ENCODE results near the gene DENND1A.
"Not testable (repeated sequence)": the region's sequence is repeated elsewhere in the genome, so short reads cannot be mapped to it uniquely, and the experiment has no call there.

Gene DENND1A

DNA sequence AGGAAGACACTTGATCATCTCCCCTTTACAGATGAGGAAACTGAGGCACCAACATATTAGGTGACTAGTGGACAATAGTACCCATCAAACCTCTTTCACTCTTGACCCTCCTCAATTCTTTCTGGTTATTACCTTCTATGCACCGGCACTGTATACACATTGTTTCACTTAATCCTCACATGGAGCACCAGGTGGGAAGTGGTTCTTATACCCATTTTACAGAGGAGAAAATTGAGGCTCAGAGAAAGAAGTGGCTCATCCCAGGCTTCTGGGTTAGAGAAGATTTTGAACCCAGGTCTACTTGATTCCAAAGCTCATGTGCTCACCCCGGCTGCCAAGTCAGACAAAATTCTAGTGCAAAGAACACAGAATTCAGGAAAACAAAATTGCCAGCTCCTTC, 17.4 kb upstream of the DENND1A start:
- no peak for DNase-seq

DNA sequence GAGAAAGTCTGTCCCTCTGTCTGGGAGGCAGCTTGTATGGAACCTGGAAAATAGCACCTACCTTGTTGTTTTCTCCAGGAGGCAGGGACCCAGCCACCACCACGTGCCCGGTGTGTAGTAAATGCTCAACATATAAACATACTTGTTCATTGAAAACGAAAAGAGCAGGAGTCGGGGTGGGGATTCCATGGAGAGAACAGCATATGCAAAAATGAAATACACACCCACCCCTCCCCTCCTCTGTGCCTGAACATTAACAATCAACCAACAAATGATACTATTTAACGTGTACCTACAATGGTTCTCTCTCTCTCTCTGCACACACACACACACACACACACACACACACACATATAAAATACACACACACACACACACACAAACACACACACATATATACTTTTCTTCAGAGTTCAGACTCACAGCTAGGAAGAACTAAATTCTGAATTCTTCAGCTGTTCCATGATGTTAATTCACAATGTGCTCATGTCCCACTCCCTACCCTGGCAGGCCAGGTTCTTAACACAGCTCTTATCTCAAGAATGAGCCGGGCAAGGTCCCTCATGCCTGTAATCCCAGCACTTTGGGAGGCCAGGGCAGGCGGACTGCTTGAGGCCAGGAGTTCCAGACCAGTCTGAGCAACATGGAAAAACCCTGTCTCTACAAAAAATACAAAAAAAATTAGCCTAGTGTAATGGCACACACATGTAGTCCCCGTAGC, 16.3 kb upstream of the DENND1A start:
- no peak for DNase-seq

DNA sequence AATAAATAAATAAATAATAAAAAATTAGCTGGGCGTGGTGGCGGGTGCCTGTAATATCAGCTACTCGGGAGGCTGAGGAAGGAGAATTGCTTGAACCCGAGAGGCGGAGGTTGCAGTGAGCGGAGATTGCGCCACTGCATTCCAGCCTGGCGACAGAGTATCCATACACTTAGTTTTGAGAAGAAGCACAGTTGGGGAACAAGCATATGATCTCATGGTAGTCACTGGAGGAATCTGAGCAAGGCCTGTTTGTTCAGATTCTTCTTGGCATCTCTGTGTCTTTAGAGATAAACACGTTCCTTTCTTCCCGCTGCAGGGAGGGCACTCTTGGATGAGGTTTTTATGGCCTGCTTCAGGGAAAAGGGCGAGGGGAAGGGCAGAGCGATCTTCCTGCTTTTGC, 15.6 kb upstream of the DENND1A start:
- no peak for DNase-seq

DNA sequence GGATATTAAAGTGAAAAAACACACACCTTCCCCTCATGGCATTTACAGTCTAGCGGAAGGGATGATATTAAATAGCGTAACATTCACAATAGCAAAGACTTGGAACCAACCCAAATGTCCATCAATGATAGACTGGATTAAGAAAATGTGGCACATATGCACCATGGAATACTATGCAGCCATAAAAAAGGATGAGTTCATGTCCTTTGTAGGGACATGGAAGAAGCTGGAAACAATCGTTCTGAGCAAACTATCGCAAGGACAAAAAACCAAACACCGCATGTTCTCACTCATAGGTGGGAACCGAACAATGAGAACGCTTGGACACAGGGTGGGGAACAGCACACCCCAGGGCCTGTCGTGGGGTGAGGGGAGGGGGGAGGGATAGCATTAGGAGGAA, 14.5 kb upstream of the DENND1A start:
- not testable (repeated sequence) for DNase-seq

DNA sequence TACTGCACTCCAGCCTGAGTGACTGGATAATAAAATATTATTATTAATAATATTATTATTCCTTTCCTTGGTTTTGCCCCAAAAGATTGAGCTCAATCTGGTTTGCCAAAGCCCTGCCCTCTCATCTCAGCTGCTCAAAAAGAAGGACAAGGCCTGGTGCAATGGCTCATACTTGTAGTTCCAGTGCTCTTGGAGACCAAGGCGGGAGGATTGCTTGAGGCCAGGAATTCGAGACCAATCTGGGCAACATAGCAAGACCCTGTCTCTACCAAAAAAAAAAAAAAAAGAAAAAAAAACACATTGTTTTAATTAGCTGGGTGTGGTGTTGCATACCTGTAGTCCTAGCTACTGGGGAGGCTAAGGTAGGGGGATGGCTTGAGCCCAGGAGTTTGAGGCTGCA, 13.7 kb upstream of the DENND1A start:
- no peak for DNase-seq

DNA sequence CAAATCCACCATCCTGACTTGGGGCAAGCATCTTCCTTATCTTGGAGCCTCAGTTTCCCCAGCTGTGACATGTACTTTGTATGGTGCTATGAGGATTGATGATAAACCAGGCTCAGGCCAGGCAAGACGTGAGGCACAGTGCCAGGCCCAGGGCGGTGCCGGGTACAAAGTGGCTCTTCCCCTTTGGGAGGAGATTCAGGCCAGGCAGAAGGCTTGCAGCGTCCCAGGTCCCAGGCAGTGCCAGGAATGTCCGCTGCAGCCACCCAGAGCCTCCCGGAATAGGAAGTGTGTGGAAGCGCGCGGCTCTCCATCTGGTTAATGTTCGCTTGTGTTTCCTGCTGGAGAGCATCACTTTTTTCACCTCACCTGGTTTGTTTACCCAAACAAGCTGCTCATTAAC, 12.6 kb upstream of the DENND1A start:
- no peak for DNase-seq

DNA sequence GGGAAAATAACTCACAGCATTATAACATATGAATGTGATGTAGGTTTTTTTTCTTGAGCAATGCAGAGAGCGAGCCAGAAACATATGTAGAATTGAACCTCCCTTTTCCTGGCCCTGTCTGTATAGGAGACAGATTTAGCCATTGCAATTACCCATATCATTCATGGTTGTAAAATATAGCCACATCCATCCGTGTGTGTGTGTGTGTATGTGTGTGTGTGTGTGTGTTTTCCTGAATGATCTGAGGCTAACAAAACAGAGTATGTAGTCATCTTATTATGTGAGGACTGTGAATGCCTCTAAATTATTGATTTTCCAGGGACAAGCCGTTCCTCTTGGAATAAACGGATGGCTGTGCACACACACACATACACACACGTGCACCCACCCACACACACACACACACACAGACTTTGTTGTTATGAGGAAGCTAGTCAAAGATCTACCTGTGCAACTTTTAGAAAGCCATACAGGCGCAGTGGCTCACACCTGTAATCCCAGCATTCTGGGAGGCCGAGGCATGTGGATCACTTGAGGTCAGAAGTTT, 11.7 kb upstream of the DENND1A start:
- DNase-seq: no peak

DNA sequence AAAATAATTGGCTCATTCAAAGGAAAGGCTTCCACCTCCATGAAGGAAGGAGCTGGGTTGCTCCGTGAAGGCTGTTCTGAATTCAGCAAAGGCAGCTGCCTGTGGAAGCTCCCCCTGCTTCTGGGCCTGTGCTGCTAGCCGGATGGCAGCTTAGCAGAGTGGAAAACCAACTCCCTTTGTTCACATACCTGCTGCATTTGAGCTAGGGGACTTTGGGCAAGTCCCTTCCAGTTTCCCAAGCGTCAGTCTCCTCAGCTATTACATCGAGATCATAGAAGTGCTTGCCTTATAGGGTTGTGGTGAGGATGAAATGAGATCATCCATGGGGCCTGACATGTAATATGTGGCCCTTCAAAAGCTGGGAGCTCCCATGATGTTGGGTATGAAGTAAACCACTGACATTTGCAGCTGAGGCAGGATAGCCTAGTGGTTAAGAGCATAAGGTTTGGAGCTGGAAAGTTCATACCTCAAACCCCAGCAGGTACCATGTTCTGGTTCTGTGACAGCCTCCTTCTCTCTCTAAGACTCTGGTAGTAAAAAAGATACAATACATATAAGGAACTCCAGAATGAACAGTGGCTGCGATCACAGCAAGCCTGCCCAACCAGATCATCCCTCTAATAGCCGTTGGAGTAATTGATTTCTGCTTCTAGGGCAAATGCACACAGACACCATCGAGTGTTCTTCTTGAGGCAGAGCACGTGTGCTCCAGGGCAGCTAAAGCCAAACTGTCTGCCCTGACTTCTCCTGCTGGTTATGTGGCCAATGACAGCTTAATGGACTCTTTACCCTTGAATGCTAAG, 11.0 kb upstream of the DENND1A start:
- DNase-seq: no peak

DNA sequence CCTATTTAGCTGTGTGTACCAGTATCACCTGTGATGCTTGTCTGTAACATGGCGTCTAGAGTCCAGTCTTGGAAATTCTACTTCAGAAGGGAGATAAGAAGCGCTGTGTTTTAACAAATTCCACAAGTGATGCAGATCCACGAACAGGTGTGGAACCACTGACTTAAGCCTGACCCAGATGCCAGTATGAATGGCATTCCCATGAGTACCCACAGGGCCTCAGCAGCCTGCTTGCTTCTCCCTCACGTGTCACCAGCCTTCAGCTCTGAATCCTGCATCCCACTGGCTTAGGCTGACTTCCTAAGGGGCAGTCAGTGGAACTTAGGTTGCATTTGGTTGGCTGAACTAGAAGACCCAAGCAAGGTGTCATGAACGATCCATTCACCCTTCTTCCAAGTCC, 8.5 kb upstream of the DENND1A start:
- no peak for DNase-seq

DNA sequence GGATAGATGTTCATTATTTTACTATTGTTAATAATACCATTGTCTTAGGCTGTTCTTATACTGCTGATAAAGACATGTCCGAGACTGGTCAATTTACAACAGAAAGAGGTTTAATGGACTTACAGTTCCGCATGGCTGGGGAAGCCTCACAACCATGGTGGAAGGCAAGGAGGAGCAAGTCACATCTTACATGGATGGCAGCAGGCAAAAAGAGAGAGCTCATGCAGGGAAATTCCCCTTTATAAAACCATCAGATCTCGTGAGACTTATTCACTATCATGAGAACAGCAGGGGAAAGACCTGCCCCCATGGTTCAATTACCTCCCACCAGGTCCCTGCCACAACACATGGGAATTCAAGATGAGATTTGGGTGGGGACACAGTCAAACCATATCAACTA, 6.6 kb upstream of the DENND1A start:
- not testable (repeated sequence) for DNase-seq

DNA sequence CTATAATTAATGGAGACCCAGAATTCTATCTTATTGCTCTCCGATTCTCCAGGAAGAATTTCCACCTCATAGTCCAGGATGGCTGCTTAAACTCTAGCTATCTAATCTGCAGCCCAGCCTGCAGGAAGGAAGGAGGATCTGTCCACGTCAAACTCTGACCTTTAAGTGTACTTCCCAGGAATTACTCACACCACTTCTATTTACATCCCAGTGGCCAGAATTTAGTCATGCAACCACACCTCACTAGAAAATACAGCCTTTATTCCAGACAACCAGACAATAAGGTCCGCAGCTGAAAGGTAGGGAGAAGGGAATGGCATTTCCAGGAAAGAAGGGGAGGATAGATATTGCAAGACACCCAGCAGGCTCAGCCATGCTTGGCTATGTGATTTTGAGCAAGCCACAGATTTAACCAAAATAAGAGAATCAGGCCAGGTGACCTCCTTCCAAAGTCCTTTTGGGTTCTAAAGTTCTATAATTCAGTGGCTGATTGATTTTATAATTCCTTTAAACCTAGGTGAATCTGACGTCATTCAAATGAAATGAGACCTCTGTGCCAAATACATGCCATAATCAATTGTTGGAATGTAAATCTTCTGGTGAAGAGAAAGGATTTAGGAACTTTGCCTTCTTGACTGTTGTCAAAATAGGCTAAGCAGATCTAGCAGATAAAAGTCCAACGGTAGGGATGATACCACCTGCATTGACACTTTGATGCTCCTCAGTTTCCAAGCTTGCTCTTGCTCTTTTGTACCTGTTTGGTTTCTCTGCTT, 3.7 kb upstream of the DENND1A start:
- no peak for DNase-seq

DNA sequence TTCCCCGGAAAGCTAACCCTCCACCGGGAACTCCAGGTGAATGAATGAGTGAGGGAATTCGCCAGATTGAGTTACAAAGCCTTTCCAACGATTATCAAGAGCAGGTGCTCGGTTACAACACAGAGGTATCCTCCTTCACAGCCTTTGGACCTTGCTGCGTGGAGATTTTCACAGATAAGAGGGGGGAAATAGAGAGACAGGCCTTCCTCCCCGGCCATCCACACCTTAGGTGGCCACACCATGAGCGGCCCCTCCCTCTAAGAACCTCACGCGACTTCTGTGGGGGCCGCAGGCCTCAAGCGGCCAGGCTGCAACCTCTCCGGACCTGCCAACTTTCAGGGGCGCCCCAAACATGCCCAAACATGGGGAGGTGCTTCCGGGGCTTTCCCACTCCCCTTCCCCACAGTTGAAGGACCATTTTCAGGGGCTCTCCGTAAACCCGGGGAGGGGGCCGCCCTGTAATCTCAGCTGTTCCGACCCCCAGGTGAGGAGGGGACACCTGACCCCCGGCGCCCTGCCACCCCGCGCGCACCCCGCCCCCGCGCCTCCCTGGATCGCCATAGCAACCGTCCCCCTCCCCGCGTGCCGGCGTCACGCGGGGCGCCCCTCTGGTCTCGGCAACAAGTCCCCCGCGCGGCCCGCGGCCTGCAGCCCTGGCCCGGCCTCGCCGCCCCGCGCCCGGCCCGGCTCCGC, 603 bp downstream of the DENND1A start:
- no peak for DNase-seq

DNA sequence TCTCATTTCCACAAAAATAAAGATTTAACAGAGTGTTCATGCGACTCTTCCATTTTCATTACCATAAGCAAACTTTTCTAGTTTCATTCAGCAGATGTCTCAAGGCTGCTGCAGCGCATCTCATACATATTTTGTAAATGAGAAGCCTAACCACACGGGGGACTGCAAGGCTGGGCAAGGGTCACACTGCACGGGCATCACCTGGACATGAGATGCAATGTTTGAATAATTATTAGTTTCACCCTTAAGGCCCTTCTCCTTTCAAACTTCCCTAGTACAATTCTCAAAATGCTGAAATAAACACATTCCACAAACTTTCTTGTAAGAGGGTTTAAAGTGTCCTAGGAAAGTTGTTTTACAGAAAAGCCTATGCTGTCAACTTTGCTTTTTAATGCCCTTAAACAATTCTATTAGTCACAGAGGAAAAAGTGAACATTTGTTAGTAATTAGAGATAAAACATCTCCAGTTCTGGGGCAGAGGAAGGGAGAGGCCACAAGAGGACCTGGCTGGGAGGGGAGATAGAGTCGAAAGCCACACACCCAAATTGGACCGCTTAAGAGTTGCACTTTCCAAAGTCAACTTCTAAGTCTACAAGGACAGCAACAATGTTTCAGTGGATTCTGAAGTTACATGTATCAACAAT, 1.3 kb downstream of the DENND1A start:
- DNase-seq: no peak

DNA sequence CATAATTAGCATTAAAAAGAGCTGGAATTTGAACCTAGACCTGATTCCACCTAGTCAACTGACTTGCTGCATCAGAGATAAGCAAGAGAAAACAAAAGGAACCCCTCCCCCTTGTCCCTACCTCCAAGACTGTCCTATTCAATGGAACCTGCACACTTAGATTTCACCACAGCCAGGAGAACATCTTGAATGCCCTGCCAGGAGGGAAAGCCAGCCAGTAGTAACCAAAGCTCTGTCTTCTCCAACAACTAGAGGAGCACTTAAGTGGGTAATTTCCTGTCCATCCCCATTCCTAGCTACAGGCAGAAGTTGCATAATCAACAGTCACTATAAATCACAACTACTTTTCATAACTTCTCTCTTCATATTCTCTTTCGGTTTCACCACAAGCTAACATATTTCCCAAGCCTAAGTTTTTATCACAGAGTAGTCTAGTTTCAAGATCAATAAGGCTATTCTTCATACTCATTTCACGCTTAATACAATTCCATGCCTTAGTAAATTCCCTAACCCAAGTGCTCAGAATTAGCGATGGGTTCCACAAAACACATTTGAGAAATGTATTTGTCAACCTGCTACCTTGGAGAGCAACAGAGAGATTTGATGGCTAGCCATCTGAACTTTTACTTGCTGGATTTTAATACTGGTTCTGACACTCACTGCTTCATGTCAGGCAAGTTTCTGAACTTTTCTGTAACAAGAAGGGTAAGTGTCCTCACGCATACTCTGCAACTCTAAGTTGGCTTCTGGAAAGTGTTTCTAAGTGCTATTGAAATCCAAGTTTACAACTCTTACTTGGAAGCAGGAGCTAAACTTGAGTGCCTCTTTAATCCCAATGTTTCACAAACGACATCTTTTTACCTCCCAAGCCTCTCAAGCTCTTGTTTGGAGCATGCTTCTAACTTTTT, 2.0 kb downstream of the DENND1A start:
- no peak for DNase-seq

DNA sequence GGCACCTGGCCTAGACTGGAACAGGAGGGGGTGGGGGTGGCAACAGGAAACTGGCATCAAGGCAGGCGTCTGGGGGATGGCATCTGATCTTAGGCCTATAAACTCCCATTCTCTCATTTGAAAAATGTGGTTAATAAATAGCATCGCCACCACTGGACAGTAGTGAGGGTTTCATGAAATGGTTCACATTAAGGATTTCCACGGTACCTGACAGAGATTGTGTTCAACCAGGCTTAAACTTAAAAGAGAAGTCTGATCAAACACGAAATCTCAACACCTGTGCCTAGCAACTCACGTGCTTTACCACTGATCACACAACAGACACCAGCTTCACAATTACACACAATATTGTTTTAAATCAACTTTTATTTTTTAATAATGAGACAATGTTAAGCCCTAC, 3.0 kb downstream of the DENND1A start:
- DNase-seq: no peak

DNA sequence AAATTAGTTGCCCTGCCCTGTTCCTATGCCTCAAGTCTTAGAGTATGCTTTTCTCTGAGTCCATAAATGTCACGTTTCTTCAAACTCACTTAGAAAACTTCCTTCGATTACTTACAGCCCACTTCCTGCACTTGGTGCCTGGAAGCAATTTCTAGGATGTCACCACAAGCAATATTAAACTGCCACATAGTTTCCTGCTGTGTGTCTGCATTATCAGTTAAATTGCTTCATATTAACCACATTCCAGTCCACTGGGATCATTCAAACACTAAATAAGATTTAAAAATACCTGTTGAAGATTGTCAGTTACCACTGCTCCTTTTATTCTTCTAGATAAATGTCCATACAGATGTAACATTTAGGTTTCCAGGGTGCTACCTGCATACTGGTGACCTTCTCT, 4.1 kb downstream of the DENND1A start:
- DNase-seq: no peak

DNA sequence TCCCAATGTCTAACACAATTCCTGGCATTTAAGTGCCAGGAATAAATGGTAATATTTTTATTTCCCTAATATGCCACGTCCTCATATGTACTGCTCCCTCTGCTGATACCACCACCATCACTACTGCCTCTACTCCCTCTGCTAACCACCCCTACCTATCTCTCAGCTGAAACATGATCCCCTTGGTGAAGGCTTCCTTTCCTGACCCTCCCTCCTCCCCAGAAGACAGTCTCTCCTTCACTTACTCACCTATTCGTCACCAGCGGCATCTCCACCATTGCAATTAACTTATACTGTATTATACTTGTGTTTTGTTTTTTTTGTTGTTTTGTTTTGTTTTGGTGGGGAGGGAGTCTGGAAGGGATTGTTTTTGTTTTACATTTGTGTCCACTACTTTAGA, 4.8 kb downstream of the DENND1A start:
- no peak for DNase-seq

DNA sequence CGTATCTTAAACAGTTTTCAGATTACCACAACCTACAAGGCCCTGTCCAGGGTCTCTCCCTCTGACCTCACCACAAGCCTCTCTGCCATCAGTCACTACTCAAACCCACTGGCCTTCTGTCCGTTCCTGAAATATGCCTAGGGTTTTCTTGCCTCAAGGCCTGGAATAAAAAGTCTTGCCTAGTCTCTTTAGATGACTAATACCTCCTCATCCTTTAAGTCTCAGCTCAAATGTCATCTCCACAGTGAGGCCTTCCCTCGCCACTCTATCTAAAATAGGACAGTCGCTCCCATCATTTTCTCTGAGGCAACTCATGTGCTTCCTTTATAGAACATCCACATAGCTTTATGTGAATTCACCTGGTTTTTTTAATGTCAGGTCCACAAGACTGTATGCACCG, 5.2 kb downstream of the DENND1A start:
- no peak for DNase-seq

DNA sequence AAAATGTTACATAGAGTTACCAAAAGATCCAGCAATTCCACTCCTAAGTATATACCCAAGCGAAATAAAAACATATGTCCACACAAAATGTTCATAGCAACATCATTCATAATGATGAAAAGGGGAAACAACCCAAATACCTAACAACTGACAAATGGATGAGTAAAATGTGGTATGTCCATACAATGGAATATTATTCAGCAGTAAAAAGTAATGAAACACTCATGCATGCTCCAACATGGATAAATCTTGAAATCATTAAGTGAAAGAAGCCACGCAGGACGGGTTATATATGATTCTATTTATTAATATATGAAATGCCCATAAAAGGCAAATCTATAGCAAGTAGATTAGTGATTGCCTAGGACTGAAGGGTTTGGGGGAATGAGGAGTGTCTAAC, 6.0 kb downstream of the DENND1A start:
- no peak for DNase-seq

DNA sequence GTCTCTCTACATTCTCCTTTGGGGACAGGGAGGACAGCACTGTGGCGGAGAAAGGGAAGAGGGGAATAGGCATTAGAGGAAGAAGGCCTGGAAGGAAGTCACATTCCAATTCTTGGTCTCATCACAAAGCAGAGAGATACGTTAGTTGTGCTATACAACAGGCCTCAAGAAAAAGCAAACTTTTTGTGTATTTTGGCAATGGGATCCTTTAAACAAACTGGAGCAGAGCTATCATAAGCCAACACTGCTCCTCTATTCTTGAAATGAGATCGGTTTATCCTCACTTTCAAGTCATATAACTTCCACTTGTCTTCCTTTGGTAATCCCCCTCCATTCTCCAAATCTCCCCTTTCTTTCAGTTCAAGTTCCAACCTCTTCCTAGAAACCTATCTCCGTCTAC, 6.5 kb downstream of the DENND1A start:
- DNase-seq: no peak

DNA sequence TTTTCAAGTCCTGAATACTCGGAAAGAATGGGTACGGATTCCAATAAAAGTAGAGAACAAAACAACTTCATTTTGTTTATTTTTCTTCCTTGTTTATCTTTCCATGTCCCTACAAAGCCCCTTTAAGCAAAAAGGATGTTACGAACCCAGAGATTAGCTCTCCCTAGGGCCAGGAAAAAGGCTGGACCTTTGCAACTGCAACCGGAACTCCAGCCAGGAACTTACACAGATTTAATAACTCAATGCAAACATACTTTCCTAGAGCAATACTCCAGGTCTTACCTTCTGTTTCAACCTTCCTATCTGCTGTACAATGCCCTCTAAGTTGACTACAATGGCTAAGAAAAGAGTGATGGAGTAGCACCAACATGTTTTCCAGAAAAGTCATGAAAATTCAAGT, 7.0 kb downstream of the DENND1A start:
- DNase-seq: no peak
